GM18499 (cell line): ENCODE results near the gene SLBP.

Experiments
- ATAC-seq: cut with Tn5 transposase; IDR thresholded peaks from one replicate; pipeline ENCODE4 v1.9.1; 2021; ENCODE audit warnings: moderate number of reproducible peaks; ENCODE audit not compliant: insufficient read depth, unreplicated experiment

SLBP gene

DNA sequence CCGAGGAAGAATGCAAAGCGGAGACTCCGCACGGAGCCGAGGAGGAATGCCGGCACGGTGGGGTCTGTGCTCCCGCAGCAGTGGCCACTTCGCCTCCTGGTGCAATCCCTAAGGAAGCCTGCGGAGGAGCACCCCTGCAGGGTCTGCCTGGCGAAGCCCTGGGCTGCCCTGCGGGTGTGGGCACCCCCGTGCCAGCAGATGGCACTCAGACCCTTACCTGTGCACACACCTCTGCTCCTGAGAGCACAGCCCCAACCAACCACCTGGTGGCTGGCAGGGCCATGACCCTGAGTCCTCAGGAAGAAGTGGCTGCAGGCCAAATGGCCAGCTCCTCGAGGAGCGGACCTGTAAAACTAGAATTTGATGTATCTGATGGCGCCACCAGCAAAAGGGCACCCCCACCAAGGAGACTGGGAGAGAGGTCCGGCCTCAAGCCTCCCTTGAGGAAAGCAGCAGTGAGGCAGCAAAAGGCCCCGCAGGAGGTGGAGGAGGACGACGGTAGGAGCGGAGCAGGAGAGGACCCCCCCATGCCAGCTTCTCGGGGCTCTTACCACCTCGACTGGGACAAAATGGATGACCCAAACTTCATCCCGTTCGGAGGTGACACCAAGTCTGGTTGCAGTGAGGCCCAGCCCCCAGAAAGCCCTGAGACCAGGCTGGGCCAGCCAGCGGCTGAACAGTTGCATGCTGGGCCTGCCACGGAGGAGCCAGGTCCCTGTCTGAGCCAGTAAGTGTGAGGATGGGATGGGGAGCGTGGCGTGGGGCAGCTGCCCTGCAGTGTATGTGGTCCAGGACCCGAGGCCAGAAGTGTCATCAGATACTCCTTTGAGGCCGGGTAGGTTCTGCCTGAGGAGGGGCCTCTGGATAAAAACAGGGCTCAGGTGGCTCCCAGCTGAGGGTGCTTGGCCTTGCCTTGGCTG is 16.2 kb upstream of the SLBP start:
- no peak for ATAC-seq

DNA sequence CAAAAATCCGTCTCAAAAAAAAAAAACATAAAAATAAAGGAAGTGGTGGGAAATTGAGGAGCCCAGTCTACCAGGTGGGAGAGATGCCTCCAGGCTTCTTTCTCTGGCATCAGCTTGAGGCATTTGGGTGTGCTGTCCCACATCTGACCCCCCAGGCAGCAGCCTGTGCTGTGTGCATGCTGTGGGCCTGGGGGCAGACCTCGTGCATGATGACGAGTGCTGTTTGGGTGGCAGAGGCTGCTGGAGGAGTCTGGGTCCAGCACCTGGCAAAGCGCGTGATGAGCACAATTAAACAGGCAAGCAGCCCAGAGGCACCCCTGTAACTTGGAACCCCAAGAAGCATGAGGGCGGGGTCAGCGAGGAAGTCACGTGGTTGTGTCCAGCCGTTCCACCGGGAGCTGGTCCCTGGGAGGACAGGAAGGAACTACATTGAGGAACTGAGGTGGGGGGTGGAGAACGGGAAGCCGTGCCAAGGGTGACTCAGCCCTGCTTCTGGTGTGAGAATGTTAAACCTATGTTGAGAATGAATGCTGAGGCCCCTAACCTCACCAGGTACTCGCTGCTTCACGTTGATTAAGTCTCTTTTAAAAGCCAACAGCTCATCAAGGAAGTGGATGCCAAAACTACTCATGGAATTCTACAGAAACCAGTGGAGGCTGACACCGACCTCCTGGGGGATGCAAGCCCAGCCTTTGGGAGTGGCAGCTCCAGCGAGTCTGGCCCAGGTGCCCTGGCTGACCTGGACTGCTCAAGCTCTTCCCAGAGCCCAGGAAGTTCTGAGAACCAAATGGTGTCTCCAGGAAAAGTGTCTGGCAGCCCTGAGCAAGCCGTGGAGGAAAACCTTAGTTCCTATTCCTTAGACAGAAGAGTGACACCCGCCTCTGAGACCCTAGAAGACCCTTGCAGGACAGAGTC is 15.3 kb upstream of the SLBP start:
- ATAC-seq = no peak

GRCh38 chr4:1726146-1726934 is 14.2 kb upstream of the SLBP start:
- no peak for ATAC-seq

DNA sequence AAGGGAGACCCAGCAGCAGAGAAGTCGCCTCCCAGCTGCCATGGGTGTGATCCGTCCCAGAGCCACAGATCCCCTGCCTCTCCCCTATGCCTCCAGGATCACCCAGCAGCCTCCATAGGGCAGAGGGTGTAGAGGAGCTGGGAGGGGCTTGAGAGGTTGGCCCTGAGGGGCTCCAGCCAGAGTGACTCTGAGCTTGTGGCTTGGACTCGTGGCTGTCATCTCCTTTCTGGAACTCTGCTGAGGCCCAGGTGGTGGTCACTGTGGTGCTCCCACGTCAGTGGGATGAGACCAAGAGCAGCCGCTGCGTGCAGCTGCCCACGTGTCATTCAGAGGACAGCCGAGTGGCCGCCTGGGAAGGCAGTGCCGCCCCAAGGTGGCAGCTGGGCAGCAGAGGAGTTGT is 13.4 kb upstream of the SLBP start:
- no peak for ATAC-seq

- ATAC-seq = no peak
These were observed 11.1 kb upstream of the SLBP start for GRCh38 chr4:1723131-1723801.

- ATAC-seq = no peak
These were observed 10.5 kb upstream of the SLBP start for GRCh38 chr4:1722551-1723118.

DNA sequence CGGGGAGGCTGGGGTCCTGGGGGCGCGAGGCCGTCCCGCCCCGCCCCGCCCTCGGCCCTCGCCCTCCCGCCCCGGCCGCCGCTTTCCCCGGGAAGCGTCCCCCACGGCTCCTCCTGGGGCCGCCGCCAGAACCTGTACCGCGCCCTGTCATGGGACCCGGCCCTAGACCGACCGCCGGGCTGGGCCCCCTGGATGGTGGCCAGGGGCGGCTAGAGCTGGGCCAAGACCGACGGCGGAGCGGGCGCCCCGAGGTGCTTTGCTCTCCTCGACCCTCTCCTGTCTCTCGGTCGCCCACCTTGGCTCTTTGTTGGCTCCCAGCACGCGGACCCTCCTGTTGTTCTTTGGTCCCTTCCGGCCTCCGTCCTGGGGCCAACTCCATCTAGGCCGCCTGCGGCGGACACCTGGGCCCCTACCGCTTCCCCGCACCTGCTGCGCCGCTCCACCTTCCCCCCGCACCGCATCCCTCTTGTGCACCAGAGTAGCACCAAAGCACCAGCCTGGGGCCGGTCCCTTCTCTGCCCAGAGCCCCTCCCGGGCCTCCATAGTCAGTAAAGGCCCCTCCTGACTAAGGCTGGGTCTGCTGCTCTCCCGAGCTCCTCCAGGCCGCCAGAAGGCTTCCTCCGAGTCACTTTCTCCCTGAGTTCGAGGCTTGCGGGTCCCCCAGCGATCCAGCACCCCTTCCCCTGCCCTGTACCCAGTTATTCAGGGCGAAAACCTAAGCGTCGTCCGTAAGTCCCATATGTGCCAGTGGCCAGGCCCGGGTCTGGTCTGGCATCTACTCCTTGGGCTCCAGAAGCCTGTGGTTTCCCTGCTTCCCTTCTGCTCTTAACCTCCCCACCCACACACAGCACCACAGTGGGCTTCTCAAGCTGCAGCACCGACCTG is 9.8 kb upstream of the SLBP start:
- ATAC-seq = no peak

- peak; percentile 61 for ATAC-seq
These were observed 9.0 kb upstream of the SLBP start, which contains the start of the genes TACC3 and TMEM129 for GRCh38 chr4:1721003-1721665. Gene TACC3 (plus strand): TSS chr4:1721521. CDS start chr4:1723422, 1,901 bp downstream. Gene TMEM129 (minus strand): TSS chr4:1721323. CDS start chr4:1720837, 486 bp downstream.

DNA sequence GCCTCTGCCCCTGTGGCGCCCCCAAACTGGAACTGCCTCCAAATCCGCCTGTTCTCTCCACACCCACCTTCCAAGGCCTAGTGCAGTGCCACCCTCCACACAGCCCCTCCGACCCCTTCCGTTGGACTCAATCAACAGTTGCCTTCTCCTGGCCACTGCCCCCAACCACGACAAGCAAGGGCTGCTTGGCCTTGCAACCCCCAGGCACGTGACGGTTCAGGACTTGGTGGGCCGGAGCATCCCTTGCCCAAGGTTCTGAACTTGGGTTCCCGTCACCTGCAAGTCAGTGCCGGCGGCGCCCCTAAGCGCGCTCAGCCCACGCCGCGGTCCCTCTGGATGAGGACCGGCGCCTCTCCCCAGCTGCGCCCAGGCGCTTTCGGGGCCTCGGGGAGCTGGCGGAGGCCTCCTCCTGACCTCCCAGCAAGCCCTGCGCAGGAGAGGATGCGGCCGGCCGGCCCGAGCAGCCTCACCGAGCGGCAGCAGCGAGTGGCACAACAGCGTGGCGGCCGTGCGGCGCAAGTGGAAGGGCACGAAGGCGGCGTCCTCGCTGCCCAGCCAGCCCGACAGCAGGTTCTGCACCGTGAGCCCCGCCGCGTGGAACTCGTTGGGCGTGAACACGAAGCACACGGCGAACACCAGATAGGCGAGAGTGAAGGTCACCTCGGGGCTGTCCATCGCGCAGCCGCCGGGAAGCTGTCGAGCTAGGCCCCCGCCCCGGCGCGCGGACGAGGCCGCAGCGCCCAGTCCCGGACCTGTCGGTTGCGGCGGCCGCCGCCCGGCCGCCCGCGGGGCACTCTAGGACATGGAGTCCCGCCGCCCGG is 8.3 kb upstream of the SLBP start:
- ATAC-seq = peak; percentile 5

- ATAC-seq = no peak
These were observed 6.2 kb upstream of the SLBP start for GRCh38 chr4:1718095-1718850.

GRCh38 chr4:1717129-1718094 is 5.3 kb upstream of the SLBP start:
- ATAC-seq = no peak

DNA sequence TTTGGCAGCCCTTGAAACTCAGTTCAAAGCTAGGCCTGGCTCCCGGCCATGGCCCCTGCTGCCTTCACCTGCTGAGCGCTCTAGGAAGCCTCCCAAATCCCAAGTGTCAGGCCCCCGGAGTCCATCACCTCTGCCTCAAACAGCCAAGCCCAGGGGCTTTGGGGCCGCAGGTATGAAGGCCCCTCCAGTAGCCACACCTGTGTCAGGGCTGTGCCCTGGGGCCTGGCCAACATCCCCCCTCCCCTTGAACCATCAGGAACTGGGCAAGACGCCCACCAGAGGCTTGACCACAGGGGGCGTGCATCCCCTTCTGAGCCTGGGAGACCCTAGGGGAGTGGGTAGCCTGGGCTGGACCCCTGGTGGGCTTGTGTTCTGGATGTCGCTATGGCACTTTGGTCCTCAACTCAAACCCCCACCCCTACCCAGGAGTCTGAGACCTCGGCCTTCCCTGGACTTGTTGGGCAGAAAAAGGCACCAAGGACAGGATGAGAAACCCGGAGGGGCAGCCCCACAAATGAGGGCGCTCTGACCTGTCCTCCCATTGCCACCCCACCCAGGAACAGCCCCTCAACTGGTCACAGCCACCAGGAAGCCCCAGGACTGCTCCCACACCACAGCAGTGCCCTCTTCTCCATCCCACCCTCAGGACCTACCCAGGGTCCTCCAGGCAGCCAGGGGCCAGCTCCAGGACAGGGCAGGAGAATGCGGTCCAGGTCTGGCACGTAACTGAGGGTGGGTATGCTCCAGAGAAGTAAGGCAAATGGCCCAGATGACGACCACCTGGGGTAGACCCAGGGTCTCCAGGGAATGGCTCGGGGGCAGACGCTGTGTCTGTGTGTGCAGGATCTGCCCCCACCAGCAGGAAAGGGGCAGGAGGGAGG is 4.2 kb upstream of the SLBP start:
- no peak for ATAC-seq

- no peak for ATAC-seq
These were observed 3.1 kb upstream of the SLBP start for GRCh38 chr4:1715002-1715758.
